Nephron (organoid): ENCODE results near the gene WLS.

ENCODE experiments used
- H3K27ac Mint-ChIP-seq, 3 experiments: 2 replicates each; pipeline ENCODE4 v1.8.0; 2020; ENCODE audit warnings: mixed read lengths in 3 of 3, mild to moderate bottlenecking in 2 of 3, moderate library complexity in 1 of 3
- H3K27me3 Mint-ChIP-seq: 2 replicates; pipeline ENCODE4 v1.8.0; 2021; ENCODE audit warnings: low read depth, mild to moderate bottlenecking, moderate library complexity, mixed read lengths
- H3K36me3 Mint-ChIP-seq: 2 replicates; pipeline ENCODE4 v1.8.0; 2020; ENCODE audit warnings: low read depth, mixed read lengths
- H3K4me1 Mint-ChIP-seq: 2 replicates; pipeline ENCODE4 v1.8.0; 2020; ENCODE audit warnings: mixed read lengths
- H3K4me3 Mint-ChIP-seq, 3 experiments: 2 replicates each; pipeline ENCODE4 v1.8.0; 2020; ENCODE audit warnings: mild to moderate bottlenecking in 3 of 3, mixed read lengths in 3 of 3, moderate library complexity in 2 of 3
- H3K9me3 Mint-ChIP-seq: 2 replicates; pipeline ENCODE4 v1.8.0; 2020; ENCODE audit warnings: mixed read lengths
- TF ChIP-seq, protein P1 (sequence below), 3 experiments: fragments of 200-600 bp; sonication (generic); IDR thresholded peaks; one replicate each; pipeline ENCODE4 v1.5.0; 2021; ENCODE audit warnings: antibody characterized with exemption in 3 of 3; ENCODE audit not compliant: unreplicated experiment in 3 of 3

WLS gene

GRCh38 chr1:68225781-68226180 is 6.5 kb downstream of the WLS start:
- Mint-ChIP-seq H3K36me3 (peaks cover 10% of the 10 kb centered on the region), H3K9me3 (no peaks in the 10 kb centered on the region), H3K27ac (peak overlapping the region in 1 of 3 experiments; percentile 93), H3K4me1 (peaks cover 82% of the 10 kb centered on the region), H3K4me3 (no peak overlapping the region), H3K27me3 (peaks cover 9% of the 10 kb centered on the region)
- TF ChIP-seq, protein P1, sequence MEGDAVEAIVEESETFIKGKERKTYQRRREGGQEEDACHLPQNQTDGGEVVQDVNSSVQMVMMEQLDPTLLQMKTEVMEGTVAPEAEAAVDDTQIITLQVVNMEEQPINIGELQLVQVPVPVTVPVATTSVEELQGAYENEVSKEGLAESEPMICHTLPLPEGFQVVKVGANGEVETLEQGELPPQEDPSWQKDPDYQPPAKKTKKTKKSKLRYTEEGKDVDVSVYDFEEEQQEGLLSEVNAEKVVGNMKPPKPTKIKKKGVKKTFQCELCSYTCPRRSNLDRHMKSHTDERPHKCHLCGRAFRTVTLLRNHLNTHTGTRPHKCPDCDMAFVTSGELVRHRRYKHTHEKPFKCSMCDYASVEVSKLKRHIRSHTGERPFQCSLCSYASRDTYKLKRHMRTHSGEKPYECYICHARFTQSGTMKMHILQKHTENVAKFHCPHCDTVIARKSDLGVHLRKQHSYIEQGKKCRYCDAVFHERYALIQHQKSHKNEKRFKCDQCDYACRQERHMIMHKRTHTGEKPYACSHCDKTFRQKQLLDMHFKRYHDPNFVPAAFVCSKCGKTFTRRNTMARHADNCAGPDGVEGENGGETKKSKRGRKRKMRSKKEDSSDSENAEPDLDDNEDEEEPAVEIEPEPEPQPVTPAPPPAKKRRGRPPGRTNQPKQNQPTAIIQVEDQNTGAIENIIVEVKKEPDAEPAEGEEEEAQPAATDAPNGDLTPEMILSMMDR (IDR thresholded peaks at IDR 0.05; ENCODE audit: unreplicated experiment in 3 of 3), result no peak

- Mint-ChIP-seq H3K27ac (peak overlapping the region in 2 of 3 experiments; percentile 93 to 94), H3K36me3 (peaks cover 10% of the 10 kb centered on the region), H3K4me3 (no peak overlapping the region), H3K9me3 (no peaks in the 10 kb centered on the region), H3K27me3 (no peaks in the 10 kb centered on the region), H3K4me1 (peaks cover 78% of the 10 kb centered on the region)
- TF ChIP-seq, protein P1 (IDR thresholded peaks at IDR 0.05; ENCODE audit: unreplicated experiment in 3 of 3), result no peak
Measured at GRCh38 chr1:68223687-68224086, 8.6 kb downstream of the WLS start.

GRCh38 chr1:68221980-68222373 is 10.3 kb downstream of the WLS start:
- peaks cover 10% of the 10 kb centered on the region for H3K36me3 Mint-ChIP-seq
- H3K4me1 Mint-ChIP-seq, result peaks cover 75% of the 10 kb centered on the region
- peak overlapping the region in 1 of 3 experiments; percentile 28 for H3K4me3 Mint-ChIP-seq
- H3K9me3 Mint-ChIP-seq, result no peaks in the 10 kb centered on the region
- TF ChIP-seq, protein P1 (IDR thresholded peaks at IDR 0.05; ENCODE audit: unreplicated experiment in 3 of 3), result no peak
- peak overlapping the region; percentile 61 to 93 (median 80) for H3K27ac Mint-ChIP-seq
- H3K27me3 Mint-ChIP-seq, result no peaks in the 10 kb centered on the region

DNA sequence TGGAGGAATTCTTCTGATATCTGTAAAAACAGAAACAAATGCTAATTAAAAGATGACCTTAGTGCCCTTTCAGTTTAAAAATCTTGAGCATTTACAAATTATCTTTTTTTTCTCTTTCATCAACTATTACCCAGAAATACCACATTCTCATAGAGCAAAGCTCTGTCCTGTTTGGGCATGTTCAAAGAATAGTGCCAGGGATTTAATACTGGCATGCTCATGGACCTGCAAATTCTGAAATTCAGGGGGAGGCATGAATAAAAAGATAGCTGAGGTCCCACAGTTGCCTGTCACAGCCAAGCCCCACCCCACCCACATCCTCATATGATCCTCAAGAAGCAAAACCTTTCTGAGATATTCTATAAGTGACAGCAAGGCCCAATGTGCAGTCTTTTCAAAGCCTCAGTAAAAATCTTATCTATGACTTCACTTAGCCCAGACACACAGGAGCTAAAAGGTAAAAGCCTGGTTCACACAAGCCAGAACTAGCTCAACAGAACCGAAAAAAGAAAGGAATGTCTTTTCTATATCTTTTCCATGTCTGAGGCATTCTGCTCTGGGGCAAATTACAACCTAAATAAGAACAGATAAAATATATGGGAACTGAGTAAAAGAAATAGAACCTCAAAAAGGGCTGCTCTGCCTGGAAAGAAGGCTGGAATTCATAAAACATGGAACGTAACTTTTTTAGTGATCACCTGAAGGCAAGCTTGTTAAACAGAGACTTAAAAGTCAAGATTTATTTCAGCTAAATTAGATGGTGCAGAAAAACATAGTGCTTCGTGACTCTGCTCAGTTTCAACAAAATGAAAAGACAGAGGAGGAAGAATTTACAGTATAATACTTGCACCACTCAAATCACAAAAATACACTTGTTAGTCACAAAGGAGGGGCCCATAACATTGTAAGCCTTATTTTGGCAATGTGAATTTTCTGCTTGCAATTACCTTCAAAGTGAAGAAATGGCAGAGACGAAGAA is 11.0 kb downstream of the WLS start:
- H3K36me3 Mint-ChIP-seq, result peaks cover 5% of the 10 kb centered on the region
- H3K27me3 Mint-ChIP-seq, result no peaks in the 10 kb centered on the region

GRCh38 chr1:68220420-68220819 is 11.9 kb downstream of the WLS start:
- no peaks in the 10 kb centered on the region for H3K27me3 Mint-ChIP-seq
- no peak overlapping the region for H3K27ac Mint-ChIP-seq
- H3K9me3 Mint-ChIP-seq, result no peaks in the 10 kb centered on the region
- TF ChIP-seq, protein P1 (IDR thresholded peaks at IDR 0.05; ENCODE audit: unreplicated experiment in 3 of 3), result no peak
- peaks cover 64% of the 10 kb centered on the region for H3K4me1 Mint-ChIP-seq
- no peak overlapping the region for H3K4me3 Mint-ChIP-seq
- H3K36me3 Mint-ChIP-seq, result peaks cover under 1% of the 10 kb centered on the region

More for the DNA sequence above, 11.0 kb downstream of the WLS start:
- TF ChIP-seq, protein P1 (IDR thresholded peaks at IDR 0.05; ENCODE audit: unreplicated experiment in 3 of 3), result no peak
- peak overlapping the region in 1 of 3 experiments; percentile 28 for H3K4me3 Mint-ChIP-seq
- peaks cover 69% of the 10 kb centered on the region for H3K4me1 Mint-ChIP-seq
- H3K27ac Mint-ChIP-seq, result peak overlapping the region; percentile 61 to 93 (median 80)
- H3K9me3 Mint-ChIP-seq, result no peaks in the 10 kb centered on the region
